ENCODE measurements around the gene TOE1.

Gene TOE1

GRCh38 chr1:45302505-45303150, 37.3 kb upstream of the TOE1 start:
- TF ChIP-seq CTCF (IDR thresholded peaks at IDR 0.05; ENCODE audit: low read depth, low read length): no peak
- H3K4me3 ChIP-seq (ENCODE audit: low read depth, low read length): peak overlapping the region; percentile 62

GRCh38 chr1:45303520-45304310, 36.3 kb upstream of the TOE1 start:
- peak overlapping the region; percentile 70 for H3K4me3 ChIP-seq (ENCODE audit: low read depth, low read length)
- TF ChIP-seq CTCF (IDR thresholded peaks at IDR 0.05; ENCODE audit: low read depth, low read length): peak; percentile 51

GRCh38 chr1:45304311-45305081, 35.5 kb upstream of the TOE1 start:
- peak overlapping the region; percentile 70 for H3K4me3 ChIP-seq (ENCODE audit: low read depth, low read length)
- no peak for TF ChIP-seq CTCF (IDR thresholded peaks at IDR 0.05; ENCODE audit: low read depth, low read length)

- no peak overlapping the region for H3K4me3 ChIP-seq (ENCODE audit: low read depth, low read length)
- no peak for TF ChIP-seq CTCF (IDR thresholded peaks at IDR 0.05; ENCODE audit: low read depth, low read length)
Observed at GRCh38 chr1:45305231-45305630, 34.7 kb upstream of the TOE1 start.

GRCh38 chr1:45306319-45306718, 33.7 kb upstream of the TOE1 start:
- no peak overlapping the region for H3K4me3 ChIP-seq (ENCODE audit: low read depth, low read length)

GRCh38 chr1:45306905-45307304, 33.1 kb upstream of the TOE1 start:
- no peak for TF ChIP-seq CTCF (IDR thresholded peaks at IDR 0.05; ENCODE audit: low read depth, low read length)
- no peak overlapping the region for H3K4me3 ChIP-seq (ENCODE audit: low read depth, low read length)

More at GRCh38 chr1:45306319-45306718, 33.7 kb upstream of the TOE1 start:
- no peak for TF ChIP-seq CTCF (IDR thresholded peaks at IDR 0.05; ENCODE audit: low read depth, low read length)

Data from WI38 (cell line).